ENCODE results near the gene SSR4. TPM values are rescaled to one million over a fixed set of nuclear protein-coding genes. Genes with fewer than 3 reads are reported as not detected.

The SSR4 gene
- total RNA-seq, 1 donor from 2014 or later, result 331 TPM

DNA sequence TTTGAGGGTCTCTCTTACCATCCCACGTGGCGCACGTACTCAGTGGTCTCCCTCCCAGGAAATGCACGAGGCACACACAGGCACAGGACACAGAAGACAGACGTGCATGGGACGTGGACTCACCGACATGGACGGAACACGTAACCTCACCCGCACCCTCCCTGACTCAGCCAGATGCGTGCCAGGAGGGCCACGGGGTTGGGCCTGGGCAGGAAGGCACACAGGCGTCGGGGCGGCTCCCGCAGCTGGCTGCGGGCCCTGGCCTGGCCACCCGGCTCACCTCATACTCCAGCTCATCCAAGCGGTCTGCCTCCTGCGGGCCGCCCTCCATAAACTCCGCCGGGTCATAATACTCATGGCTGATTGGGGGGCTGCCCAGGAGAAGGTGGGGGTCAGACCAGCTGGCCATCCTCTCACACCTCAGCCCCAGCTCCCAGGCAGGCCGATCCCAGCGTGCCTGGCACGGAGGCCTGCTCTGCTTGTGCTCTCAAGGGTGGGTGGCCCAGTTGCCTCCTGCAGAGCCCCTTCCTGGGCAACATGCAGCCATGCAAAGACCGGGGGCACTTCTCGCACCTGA lies 12.6 kb downstream of the SSR4 start:
- H3K27ac ChIP-seq, result no peak overlapping the region
- intact Hi-C loops (cut with DNase I), result no loop called here
- TF ChIP-seq, protein P1, sequence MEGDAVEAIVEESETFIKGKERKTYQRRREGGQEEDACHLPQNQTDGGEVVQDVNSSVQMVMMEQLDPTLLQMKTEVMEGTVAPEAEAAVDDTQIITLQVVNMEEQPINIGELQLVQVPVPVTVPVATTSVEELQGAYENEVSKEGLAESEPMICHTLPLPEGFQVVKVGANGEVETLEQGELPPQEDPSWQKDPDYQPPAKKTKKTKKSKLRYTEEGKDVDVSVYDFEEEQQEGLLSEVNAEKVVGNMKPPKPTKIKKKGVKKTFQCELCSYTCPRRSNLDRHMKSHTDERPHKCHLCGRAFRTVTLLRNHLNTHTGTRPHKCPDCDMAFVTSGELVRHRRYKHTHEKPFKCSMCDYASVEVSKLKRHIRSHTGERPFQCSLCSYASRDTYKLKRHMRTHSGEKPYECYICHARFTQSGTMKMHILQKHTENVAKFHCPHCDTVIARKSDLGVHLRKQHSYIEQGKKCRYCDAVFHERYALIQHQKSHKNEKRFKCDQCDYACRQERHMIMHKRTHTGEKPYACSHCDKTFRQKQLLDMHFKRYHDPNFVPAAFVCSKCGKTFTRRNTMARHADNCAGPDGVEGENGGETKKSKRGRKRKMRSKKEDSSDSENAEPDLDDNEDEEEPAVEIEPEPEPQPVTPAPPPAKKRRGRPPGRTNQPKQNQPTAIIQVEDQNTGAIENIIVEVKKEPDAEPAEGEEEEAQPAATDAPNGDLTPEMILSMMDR (IDR thresholded peaks at IDR 0.05), result no peak
- no peaks in the 10 kb centered on the region for H3K4me1 ChIP-seq
- no peaks in the 10 kb centered on the region for H3K36me3 ChIP-seq
- no peak overlapping the region for H3K4me3 ChIP-seq
- H3K27me3 ChIP-seq, result no peaks in the 10 kb centered on the region
- H3K9me3 ChIP-seq, result no peaks in the 10 kb centered on the region
- DNase-seq (ENCODE audit: low spot score in 2 of 2), result no peak

DNA sequence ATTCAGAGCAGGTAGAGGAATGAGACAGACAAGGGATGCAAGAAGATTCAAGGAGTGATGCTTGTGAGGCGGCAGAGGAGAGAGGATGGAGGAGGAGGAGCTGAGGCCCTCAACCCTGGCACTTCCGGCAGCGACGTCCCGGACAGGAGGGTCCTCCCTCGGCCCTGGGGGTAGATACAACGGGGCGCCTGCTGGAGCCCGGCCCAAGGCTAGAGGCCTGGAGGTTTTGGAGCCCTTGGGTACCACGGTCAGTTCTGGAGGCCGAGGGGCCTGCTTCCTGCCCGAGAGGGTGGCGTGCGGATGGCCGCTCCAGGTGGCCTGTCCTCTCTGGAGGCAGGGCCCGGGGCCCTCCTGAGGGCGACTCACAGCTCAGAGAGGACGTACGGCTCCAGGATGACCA lies 13.5 kb downstream of the SSR4 start:
- Histone ChIP-seq H3K27me3 (no peaks in the 10 kb centered on the region), H3K27ac (no peak overlapping the region), H3K4me3 (no peak overlapping the region), H3K36me3 (no peaks in the 10 kb centered on the region), H3K9me3 (no peaks in the 10 kb centered on the region), H3K4me1 (no peaks in the 10 kb centered on the region)
- DNase-seq (ENCODE audit: low spot score in 2 of 2), result no peak
- TF ChIP-seq, protein P1 (IDR thresholded peaks at IDR 0.05), result no peak
- intact Hi-C loops (cut with DNase I), result no loop called here

DNA sequence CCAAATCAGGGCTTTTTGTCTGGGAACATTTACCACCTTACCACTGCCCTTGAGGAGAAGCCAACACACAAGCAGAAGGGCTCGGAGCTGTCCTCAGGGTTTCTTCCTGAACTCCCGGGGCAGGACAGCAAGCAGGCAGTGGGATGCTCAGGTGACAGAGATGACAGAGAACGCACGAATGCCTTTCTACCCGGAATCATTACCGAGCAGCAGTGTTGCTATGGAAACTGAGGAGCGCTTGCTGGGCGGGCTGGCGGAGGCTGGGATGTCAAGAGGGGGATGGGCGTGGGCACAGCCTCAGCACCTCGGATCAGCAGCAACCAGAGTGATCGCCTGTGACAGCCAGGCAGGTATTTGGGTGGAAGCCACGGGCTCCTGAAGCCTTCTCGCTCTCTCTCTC lies 17.8 kb downstream of the SSR4 start:
- H3K27me3 ChIP-seq, result no peaks in the 10 kb centered on the region

DNA sequence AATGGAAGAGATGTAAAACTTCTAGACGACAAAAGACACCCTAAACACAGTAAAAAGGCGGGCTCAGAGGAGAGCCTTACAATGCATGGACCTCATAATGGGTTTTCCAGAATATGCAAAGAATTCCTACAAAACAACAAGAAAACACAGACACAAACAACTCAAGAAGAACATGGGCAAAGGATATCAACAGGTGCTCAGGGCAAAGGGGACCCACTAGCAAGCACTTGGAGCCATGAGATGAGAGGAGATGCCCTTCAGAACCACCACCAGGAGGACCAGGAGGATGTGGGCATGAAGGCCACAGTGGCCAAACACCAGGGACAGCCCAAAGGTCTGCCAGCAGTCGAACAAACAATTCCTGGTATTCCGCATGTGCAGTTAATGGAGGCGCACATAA lies 18.7 kb downstream of the SSR4 start:
- H3K4me3 ChIP-seq, result no peak overlapping the region
- no peaks in the 10 kb centered on the region for H3K27me3 ChIP-seq
- no peak overlapping the region for H3K27ac ChIP-seq
- H3K9me3 ChIP-seq, result no peaks in the 10 kb centered on the region
- no peaks in the 10 kb centered on the region for H3K36me3 ChIP-seq
- intact Hi-C loops (cut with DNase I), result no loop called here
- no peaks in the 10 kb centered on the region for H3K4me1 ChIP-seq
- DNase-seq (ENCODE audit: low spot score in 2 of 2), result no peak
- TF ChIP-seq, protein P1 (IDR thresholded peaks at IDR 0.05), result no peak

More for the DNA sequence above, 17.8 kb downstream of the SSR4 start:
- Histone ChIP-seq H3K36me3 (no peaks in the 10 kb centered on the region), H3K27ac (no peak overlapping the region), H3K9me3 (no peaks in the 10 kb centered on the region), H3K4me1 (no peaks in the 10 kb centered on the region), H3K4me3 (no peak overlapping the region)
- no peak for DNase-seq (ENCODE audit: low spot score in 2 of 2)
- TF ChIP-seq, protein P1 (IDR thresholded peaks at IDR 0.05), result no peak
- intact Hi-C loops (cut with DNase I), result no loop called here

DNA sequence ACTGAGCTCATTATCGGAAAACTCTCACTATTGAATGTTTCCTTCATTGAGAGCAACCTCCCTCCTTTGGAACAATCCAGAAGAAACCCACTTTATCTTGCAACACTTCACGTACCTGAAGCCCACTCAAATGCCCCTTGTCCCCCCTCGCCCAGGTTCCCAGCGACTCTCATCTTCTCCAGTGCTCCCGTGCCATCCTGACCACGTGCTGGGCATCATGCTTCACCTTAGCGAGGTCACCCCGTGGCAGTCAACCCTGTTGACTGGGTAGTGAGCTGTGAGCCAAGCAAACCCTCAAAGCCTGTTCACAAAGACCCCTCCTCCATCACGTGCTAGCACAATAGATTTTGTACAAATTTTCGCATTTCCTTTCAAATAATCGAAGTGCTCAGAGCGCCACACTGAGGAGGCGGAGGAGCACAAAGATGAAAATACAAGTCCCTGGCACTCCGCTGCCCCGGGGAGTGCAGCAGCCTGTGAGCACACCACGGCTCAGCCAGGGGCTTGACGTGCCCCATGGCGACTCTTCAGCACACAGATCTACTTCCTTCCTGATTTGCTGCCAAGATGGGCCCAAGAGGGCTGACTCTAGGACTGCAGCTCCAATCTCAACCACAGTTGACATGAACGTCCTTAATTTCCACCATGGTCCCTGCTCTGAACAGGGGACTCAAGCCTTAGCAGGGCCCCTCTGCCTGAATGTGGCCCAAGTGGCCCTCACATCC lies 20.3 kb downstream of the SSR4 start:
- no peaks in the 10 kb centered on the region for H3K27me3 ChIP-seq
- no peaks in the 10 kb centered on the region for H3K36me3 ChIP-seq
- no peaks in the 10 kb centered on the region for H3K4me1 ChIP-seq
- H3K4me3 ChIP-seq, result no peak overlapping the region
- TF ChIP-seq, protein P1 (IDR thresholded peaks at IDR 0.05), result no peak
- no peak overlapping the region for H3K27ac ChIP-seq
- H3K9me3 ChIP-seq, result no peaks in the 10 kb centered on the region
- DNase-seq (ENCODE audit: low spot score in 2 of 2), result no peak
- intact Hi-C loops (cut with DNase I), result no loop called here

Measured in ascending aorta (tissue), 2 donors.